Tibial nerve (tissue), 3 donors: ENCODE results near the gene LRRTM4.

ENCODE experiments used
- POLR2A ChIP-seq, 2 donors: fragments of 450-650 bp; IDR thresholded peaks; one replicate each; pipeline ENCODE4 v1.6.1; 2017; ENCODE audit warnings: antibody characterized with exemption in 2 of 2, mild to moderate bottlenecking in 2 of 2, moderate library complexity in 2 of 2
- TF ChIP-seq, protein P1 (sequence below), 5 experiments: fragments of 200-600 bp in 3 of 5; fragments of 450-650 bp in 2 of 5; sonication (generic) in 3 of 5; IDR thresholded peaks; one replicate each; pipeline ENCODE4 v1.5.1; 2016 to 2019; ENCODE audit warnings: antibody characterized with exemption in 5 of 5, mild to moderate bottlenecking in 3 of 5, moderate library complexity in 2 of 5

DNA sequence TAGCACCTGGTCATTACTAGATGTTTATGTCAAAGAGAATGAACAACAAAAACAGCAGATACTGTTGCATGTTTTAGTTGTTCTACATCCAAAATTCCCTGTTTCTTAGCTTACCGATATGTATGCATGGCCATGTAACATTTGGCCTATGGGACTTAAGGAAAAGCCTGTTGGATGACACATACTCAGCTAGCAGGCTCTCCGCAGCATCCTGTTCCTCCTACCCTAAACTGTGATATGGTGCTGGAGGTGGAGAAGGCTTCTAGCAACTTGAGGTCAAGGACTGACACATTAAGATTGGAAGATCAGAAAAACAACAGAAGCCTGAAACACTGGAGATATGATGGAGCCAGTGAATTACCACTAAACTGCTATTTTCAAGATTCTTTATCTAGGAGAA is 537.8 kb downstream of the LRRTM4 start:
- TF ChIP-seq POLR2A (IDR thresholded peaks at IDR 0.05): no peak
- TF ChIP-seq, protein P1, sequence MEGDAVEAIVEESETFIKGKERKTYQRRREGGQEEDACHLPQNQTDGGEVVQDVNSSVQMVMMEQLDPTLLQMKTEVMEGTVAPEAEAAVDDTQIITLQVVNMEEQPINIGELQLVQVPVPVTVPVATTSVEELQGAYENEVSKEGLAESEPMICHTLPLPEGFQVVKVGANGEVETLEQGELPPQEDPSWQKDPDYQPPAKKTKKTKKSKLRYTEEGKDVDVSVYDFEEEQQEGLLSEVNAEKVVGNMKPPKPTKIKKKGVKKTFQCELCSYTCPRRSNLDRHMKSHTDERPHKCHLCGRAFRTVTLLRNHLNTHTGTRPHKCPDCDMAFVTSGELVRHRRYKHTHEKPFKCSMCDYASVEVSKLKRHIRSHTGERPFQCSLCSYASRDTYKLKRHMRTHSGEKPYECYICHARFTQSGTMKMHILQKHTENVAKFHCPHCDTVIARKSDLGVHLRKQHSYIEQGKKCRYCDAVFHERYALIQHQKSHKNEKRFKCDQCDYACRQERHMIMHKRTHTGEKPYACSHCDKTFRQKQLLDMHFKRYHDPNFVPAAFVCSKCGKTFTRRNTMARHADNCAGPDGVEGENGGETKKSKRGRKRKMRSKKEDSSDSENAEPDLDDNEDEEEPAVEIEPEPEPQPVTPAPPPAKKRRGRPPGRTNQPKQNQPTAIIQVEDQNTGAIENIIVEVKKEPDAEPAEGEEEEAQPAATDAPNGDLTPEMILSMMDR (IDR thresholded peaks at IDR 0.05): no peak
